Memory B cell (primary cell): ENCODE results near the gene ENO2.

Experiments used
- ATAC-seq: fragments of 150-1000 bp; cut with Tn5 transposase; 2 replicates; pipeline ENCODE4 v1.10.0; 2021; ENCODE audit warnings: low read depth, mild to moderate bottlenecking, moderate library complexity
- DNase-seq, 2 donors: peaks; one replicate each; pipeline ENCODE4 v3.0.0; 2022; ENCODE audit warnings: low spot score in 2 of 2
- H3K27ac Mint-ChIP-seq: one replicate; pipeline ENCODE4 v1.8.0; 2022; ENCODE audit warnings: mild to moderate bottlenecking, moderate library complexity, mixed read lengths
- H3K27me3 Mint-ChIP-seq: one replicate; pipeline ENCODE4 v1.8.0; 2022; ENCODE audit warnings: mixed read lengths
- H3K36me3 Mint-ChIP-seq: one replicate; pipeline ENCODE4 v1.8.0; 2022; ENCODE audit warnings: mild to moderate bottlenecking, mixed read lengths
- H3K4me1 Mint-ChIP-seq: one replicate; pipeline ENCODE4 v1.8.0; 2022; ENCODE audit warnings: mixed read lengths
- H3K4me3 Mint-ChIP-seq: one replicate; pipeline ENCODE4 v1.8.0; 2022; ENCODE audit warnings: mild to moderate bottlenecking, moderate library complexity, mixed read lengths
- H3K9me3 Mint-ChIP-seq: one replicate; pipeline ENCODE4 v1.8.0; 2022; ENCODE audit warnings: mixed read lengths

ENO2 gene

GRCh38 chr12:6941267-6941666, 26.9 kb downstream of the ENO2 start:
- Mint-ChIP-seq H3K4me1 (peaks cover 32% of the 10 kb centered on the region), H3K36me3 (peaks cover 4% of the 10 kb centered on the region), H3K4me3 (no peak overlapping the region), H3K27ac (no peak overlapping the region), H3K9me3 (no peaks in the 10 kb centered on the region), H3K27me3 (no peaks in the 10 kb centered on the region)
- ATAC-seq = no peak
- no peak for DNase-seq

- no peak overlapping the region for H3K4me3 Mint-ChIP-seq
- no peaks in the 10 kb centered on the region for H3K27me3 Mint-ChIP-seq
- no peaks in the 10 kb centered on the region for H3K9me3 Mint-ChIP-seq
- H3K27ac Mint-ChIP-seq = peak overlapping the region; percentile 100
- H3K36me3 Mint-ChIP-seq = peaks cover 4% of the 10 kb centered on the region
- DNase-seq = no peak
- no peak for ATAC-seq
- H3K4me1 Mint-ChIP-seq = peaks cover 31% of the 10 kb centered on the region
Observed at GRCh38 chr12:6941782-6942181, 27.4 kb downstream of the ENO2 start.

GRCh38 chr12:6942331-6942665, 27.9 kb downstream of the ENO2 start:
- Mint-ChIP-seq H3K27ac (peak overlapping the region; percentile 100), H3K4me3 (no peak overlapping the region), H3K4me1 (peaks cover 32% of the 10 kb centered on the region), H3K27me3 (no peaks in the 10 kb centered on the region), H3K36me3 (peaks cover 4% of the 10 kb centered on the region), H3K9me3 (no peaks in the 10 kb centered on the region)
- DNase-seq (no peak), ATAC-seq (no peak)

- DNase-seq = peak in 1 of 2 donors; percentile 60
- H3K27me3 Mint-ChIP-seq = no peaks in the 10 kb centered on the region
- ATAC-seq = peak; percentile 59
- peaks cover 36% of the 10 kb centered on the region for H3K4me1 Mint-ChIP-seq
- peak overlapping the region; percentile 95 for H3K4me3 Mint-ChIP-seq
- peak overlapping the region; percentile 100 for H3K27ac Mint-ChIP-seq
- H3K36me3 Mint-ChIP-seq = peaks cover 4% of the 10 kb centered on the region
- no peaks in the 10 kb centered on the region for H3K9me3 Mint-ChIP-seq
Observed at GRCh38 chr12:6943389-6943721, 29.0 kb downstream of the ENO2 start.

- Mint-ChIP-seq H3K27me3 (no peaks in the 10 kb centered on the region), H3K36me3 (peaks cover 4% of the 10 kb centered on the region), H3K4me1 (peaks cover 39% of the 10 kb centered on the region), H3K27ac (peak within 1 kb of the TSS; percentile 100), H3K4me3 (peak within 1 kb of the TSS; percentile 95), H3K9me3 (no peaks in the 10 kb centered on the region)
- ATAC-seq (peak; percentile 61), DNase-seq (peak; percentile 63 to 79)
Observed at GRCh38 chr12:6943722-6944380, 29.5 kb downstream of the ENO2 start, which contains the start of the genes C12orf57 and RNU7-1. TSS of gene C12orf57 (plus strand) at chr12:6944022. CDS start at chr12:6944122, 100 bp downstream. TSS of gene RNU7-1 (plus strand) at chr12:6943816.

- peak overlapping the region; percentile 100 for H3K27ac Mint-ChIP-seq
- ATAC-seq (peak; percentile 40), DNase-seq (peak; percentile 76 to 82)
- peak overlapping the region; percentile 95 for H3K4me3 Mint-ChIP-seq
- H3K9me3 Mint-ChIP-seq = no peaks in the 10 kb centered on the region
- H3K4me1 Mint-ChIP-seq = peaks cover 43% of the 10 kb centered on the region
- no peaks in the 10 kb centered on the region for H3K27me3 Mint-ChIP-seq
- peaks cover 2% of the 10 kb centered on the region for H3K36me3 Mint-ChIP-seq
Observed at GRCh38 chr12:6944381-6945186, 30.2 kb downstream of the ENO2 start.

GRCh38 chr12:6945613-6946012, 31.2 kb downstream of the ENO2 start:
- no peaks in the 10 kb centered on the region for H3K27me3 Mint-ChIP-seq
- H3K27ac Mint-ChIP-seq = peak overlapping the region; percentile 94
- DNase-seq (no peak), ATAC-seq (no peak)
- no peaks in the 10 kb centered on the region for H3K9me3 Mint-ChIP-seq
- no peaks in the 10 kb centered on the region for H3K36me3 Mint-ChIP-seq
- peaks cover 52% of the 10 kb centered on the region for H3K4me1 Mint-ChIP-seq
- peak overlapping the region; percentile 78 for H3K4me3 Mint-ChIP-seq

- H3K4me1 Mint-ChIP-seq = peaks cover 56% of the 10 kb centered on the region
- DNase-seq (peak; percentile 62 to 66), ATAC-seq (peak; percentile 33)
- peak overlapping the region; percentile 78 for H3K4me3 Mint-ChIP-seq
- no peaks in the 10 kb centered on the region for H3K9me3 Mint-ChIP-seq
- no peaks in the 10 kb centered on the region for H3K36me3 Mint-ChIP-seq
- H3K27ac Mint-ChIP-seq = peak overlapping the region; percentile 94
- H3K27me3 Mint-ChIP-seq = no peaks in the 10 kb centered on the region
Observed at GRCh38 chr12:6946033-6946919, 31.9 kb downstream of the ENO2 start.

- H3K36me3 Mint-ChIP-seq = peaks cover 4% of the 10 kb centered on the region
- peak overlapping the region; percentile 78 for H3K4me3 Mint-ChIP-seq
- DNase-seq = no peak
- peaks cover 56% of the 10 kb centered on the region for H3K4me1 Mint-ChIP-seq
- no peaks in the 10 kb centered on the region for H3K9me3 Mint-ChIP-seq
- no peaks in the 10 kb centered on the region for H3K27me3 Mint-ChIP-seq
- H3K27ac Mint-ChIP-seq = peak overlapping the region; percentile 94
- no peak for ATAC-seq
Observed at GRCh38 chr12:6946920-6947374, 32.6 kb downstream of the ENO2 start.

GRCh38 chr12:6947615-6948014, 33.2 kb downstream of the ENO2 start:
- Mint-ChIP-seq H3K4me1 (peaks cover 56% of the 10 kb centered on the region), H3K4me3 (peak overlapping the region; percentile 54), H3K27ac (peak overlapping the region; percentile 94), H3K36me3 (peaks cover 11% of the 10 kb centered on the region), H3K9me3 (no peaks in the 10 kb centered on the region), H3K27me3 (no peaks in the 10 kb centered on the region)
- DNase-seq (no peak), ATAC-seq (no peak)

GRCh38 chr12:6948873-6949594, 34.7 kb downstream of the ENO2 start:
- Mint-ChIP-seq H3K36me3 (peaks cover 21% of the 10 kb centered on the region), H3K27me3 (no peaks in the 10 kb centered on the region), H3K4me1 (peaks cover 55% of the 10 kb centered on the region), H3K9me3 (no peaks in the 10 kb centered on the region), H3K4me3 (peak overlapping the region; percentile 73), H3K27ac (peak overlapping the region; percentile 94)
- ATAC-seq (peak; percentile 3), DNase-seq (peak in 1 of 2 donors; percentile 22)

- Mint-ChIP-seq H3K4me1 (peaks cover 62% of the 10 kb centered on the region), H3K4me3 (peak overlapping the region; percentile 99), H3K27me3 (no peaks in the 10 kb centered on the region), H3K36me3 (peaks cover 32% of the 10 kb centered on the region), H3K9me3 (no peaks in the 10 kb centered on the region), H3K27ac (peak overlapping the region; percentile 94)
- DNase-seq (no peak), ATAC-seq (no peak)
Observed at GRCh38 chr12:6950401-6950801, 36.0 kb downstream of the ENO2 start.

GRCh38 chr12:6950811-6951540, 36.6 kb downstream of the ENO2 start, which contains the start of gene PTPN6:
TSS of gene PTPN6 (plus strand) at chr12:6951356. CDS start at chr12:6951513, 157 bp downstream.
- peaks cover 63% of the 10 kb centered on the region for H3K4me1 Mint-ChIP-seq
- DNase-seq = peak; percentile 69 to 73
- peak within 1 kb of the TSS; percentile 99 for H3K4me3 Mint-ChIP-seq
- H3K27ac Mint-ChIP-seq = peak within 1 kb of the TSS; percentile 94
- H3K27me3 Mint-ChIP-seq = no peaks in the 10 kb centered on the region
- H3K36me3 Mint-ChIP-seq = peaks cover 38% of the 10 kb centered on the region
- ATAC-seq = peak; percentile 65
- H3K9me3 Mint-ChIP-seq = no peaks in the 10 kb centered on the region
